Memory B cell (primary cell): ENCODE results near the gene DCDC2B.
"Not testable (repeated sequence)": the region's sequence is repeated elsewhere in the genome, so short reads cannot be mapped to it uniquely, and the experiment has no call there.

Experiments
- ATAC-seq: fragments of 150-1000 bp; cut with Tn5 transposase; 2 replicates; pipeline ENCODE4 v1.10.0; 2021; ENCODE audit warnings: low read depth, mild to moderate bottlenecking, moderate library complexity
- DNase-seq, 2 donors: peaks; one replicate each; pipeline ENCODE4 v3.0.0; 2022; ENCODE audit warnings: low spot score in 2 of 2
- H3K27ac Mint-ChIP-seq: one replicate; pipeline ENCODE4 v1.8.0; 2022; ENCODE audit warnings: mild to moderate bottlenecking, moderate library complexity, mixed read lengths
- H3K27me3 Mint-ChIP-seq: one replicate; pipeline ENCODE4 v1.8.0; 2022; ENCODE audit warnings: mixed read lengths
- H3K36me3 Mint-ChIP-seq: one replicate; pipeline ENCODE4 v1.8.0; 2022; ENCODE audit warnings: mild to moderate bottlenecking, mixed read lengths
- H3K4me1 Mint-ChIP-seq: one replicate; pipeline ENCODE4 v1.8.0; 2022; ENCODE audit warnings: mixed read lengths
- H3K4me3 Mint-ChIP-seq: one replicate; pipeline ENCODE4 v1.8.0; 2022; ENCODE audit warnings: mild to moderate bottlenecking, moderate library complexity, mixed read lengths
- H3K9me3 Mint-ChIP-seq: one replicate; pipeline ENCODE4 v1.8.0; 2022; ENCODE audit warnings: mixed read lengths

DCDC2B gene

GRCh38 chr1:32247983-32248889 lies 39.3 kb downstream of the DCDC2B start:
- no peaks in the 10 kb centered on the region for H3K27me3 Mint-ChIP-seq
- DNase-seq (peak; percentile 59 to 70), ATAC-seq (no peak)
- H3K27ac Mint-ChIP-seq: peak overlapping the region; percentile 97
- no peaks in the 10 kb centered on the region for H3K9me3 Mint-ChIP-seq
- H3K36me3 Mint-ChIP-seq: no peaks in the 10 kb centered on the region
- H3K4me1 Mint-ChIP-seq: peaks cover 54% of the 10 kb centered on the region
- peak overlapping the region; percentile 69 for H3K4me3 Mint-ChIP-seq

DNA sequence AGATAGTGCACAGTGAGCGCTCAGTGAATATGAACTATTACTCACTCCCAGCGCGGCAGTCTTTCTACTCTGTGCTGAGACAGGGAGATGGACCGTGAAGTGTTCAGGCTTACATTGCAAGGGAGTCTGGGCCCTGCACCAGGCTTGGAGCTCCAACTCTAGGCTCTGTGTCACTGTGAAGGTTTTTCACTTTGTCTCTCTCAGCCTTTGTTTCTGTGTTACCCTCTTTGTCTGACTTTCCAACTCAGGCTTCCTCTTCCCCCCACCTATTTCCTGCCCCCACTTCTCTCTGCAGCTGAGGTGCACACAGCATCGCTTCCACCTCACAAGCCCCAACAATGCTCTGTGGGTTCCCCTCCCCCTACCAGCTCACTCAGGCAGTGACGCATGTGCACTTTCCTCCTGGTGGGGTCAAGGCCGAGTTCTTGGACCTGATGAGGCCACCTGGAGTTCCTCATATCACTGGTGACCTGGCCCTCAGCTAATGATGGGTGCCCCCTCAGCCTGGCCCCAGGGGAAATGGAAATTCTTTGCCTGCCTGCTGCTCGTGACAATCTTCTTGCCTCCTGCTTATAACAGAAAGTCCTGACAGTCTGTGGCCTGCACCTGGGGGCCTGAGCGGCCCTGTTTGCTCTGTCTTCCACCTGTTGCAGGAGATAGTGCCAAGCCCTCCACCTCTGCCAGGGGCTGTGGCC lies 41.1 kb downstream of the DCDC2B start:
- peak; percentile 74 to 82 for DNase-seq
- no peaks in the 10 kb centered on the region for H3K9me3 Mint-ChIP-seq
- H3K4me1 Mint-ChIP-seq: peaks cover 61% of the 10 kb centered on the region
- peak; percentile 87 for ATAC-seq
- no peaks in the 10 kb centered on the region for H3K27me3 Mint-ChIP-seq
- peak overlapping the region; percentile 75 for H3K4me3 Mint-ChIP-seq
- no peaks in the 10 kb centered on the region for H3K36me3 Mint-ChIP-seq
- H3K27ac Mint-ChIP-seq: peak overlapping the region; percentile 97

DNA sequence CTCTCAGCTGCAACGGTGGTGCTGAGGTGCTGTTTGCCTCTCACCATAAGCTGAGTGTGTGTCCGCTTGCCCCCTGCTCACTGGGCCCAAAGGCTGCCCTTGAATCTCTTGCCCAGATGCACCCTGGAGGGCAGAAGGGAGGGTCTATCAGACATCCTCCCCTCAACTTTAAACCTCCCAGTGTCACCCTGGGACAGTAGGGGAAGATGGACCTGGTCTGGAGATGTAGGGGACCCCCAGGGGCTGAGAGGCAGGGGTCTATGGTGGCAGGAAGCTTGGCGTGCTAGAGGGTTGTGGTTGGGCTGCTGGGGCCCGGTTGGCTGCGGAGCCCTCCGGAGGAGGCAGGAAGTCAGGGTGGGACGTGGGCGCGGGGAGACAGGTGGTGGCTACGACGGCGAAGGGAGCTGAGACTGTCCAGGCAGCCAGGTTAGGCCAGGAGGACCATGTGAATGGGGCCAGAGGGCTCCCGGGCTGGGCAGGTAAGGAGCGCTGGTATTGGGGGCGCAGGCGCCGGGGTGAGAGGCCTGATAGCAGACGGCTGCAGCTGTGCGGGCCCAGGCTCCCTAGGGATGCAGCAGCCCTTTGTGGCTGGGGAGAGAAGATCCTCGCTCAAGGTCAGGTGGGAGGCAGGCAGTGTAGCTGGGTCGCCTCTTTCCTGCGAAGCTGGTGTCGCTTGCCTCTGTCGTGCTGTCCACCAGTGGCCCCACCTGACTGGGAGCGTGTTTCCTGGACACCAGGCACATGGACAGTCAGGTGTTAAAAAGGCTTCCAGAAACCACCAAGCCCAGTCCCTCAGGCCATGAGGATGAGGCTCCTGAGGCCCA lies 42.2 kb downstream of the DCDC2B start, which contains the start of gene LCK:
LCK (plus strand) TSS at position 373 of the 824 bp plus-strand sequence. CDS start 23,065 bp downstream, outside the sequence.
- Mint-ChIP-seq H3K4me1 (peaks cover 65% of the 10 kb centered on the region), H3K27me3 (no peaks in the 10 kb centered on the region), H3K9me3 (no peaks in the 10 kb centered on the region), H3K36me3 (no peaks in the 10 kb centered on the region), H3K4me3 (peak within 1 kb of the TSS; percentile 75), H3K27ac (peak within 1 kb of the TSS; percentile 97)
- peak; percentile 10 for ATAC-seq
- peak; percentile 31 to 54 for DNase-seq

- Mint-ChIP-seq H3K27ac (peak overlapping the region; percentile 81), H3K9me3 (no peaks in the 10 kb centered on the region), H3K36me3 (no peaks in the 10 kb centered on the region), H3K4me3 (peak overlapping the region; percentile 32), H3K4me1 (peaks cover 34% of the 10 kb centered on the region), H3K27me3 (no peaks in the 10 kb centered on the region)
- ATAC-seq (peak; percentile 54), DNase-seq (no peak)
Observed at GRCh38 chr1:32255072-32256071, 46.5 kb downstream of the DCDC2B start.

GRCh38 chr1:32256473-32257226 lies 47.8 kb downstream of the DCDC2B start:
- DNase-seq: no peak
- Mint-ChIP-seq H3K9me3 (no peaks in the 10 kb centered on the region), H3K4me1 (peaks cover 25% of the 10 kb centered on the region), H3K27ac (peak overlapping the region; percentile 83), H3K4me3 (peak overlapping the region; percentile 60), H3K36me3 (no peaks in the 10 kb centered on the region), H3K27me3 (no peaks in the 10 kb centered on the region)
- no peak for ATAC-seq

DNA sequence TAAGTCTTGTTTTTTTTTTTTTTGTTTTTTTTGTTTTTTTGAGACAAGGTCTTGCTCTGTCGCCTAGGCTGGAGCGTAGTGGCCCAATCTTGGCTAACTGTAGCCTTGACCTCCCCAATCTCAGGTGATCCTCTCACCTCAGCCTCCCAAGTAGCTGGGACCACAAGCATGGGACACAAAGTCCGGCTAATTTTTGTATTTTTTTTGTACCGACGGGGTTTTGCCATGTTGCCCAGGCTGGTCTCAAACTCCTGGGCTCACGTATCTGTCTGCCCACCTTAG lies 48.3 kb downstream of the DCDC2B start:
- DNase-seq (no peak), ATAC-seq (no peak)
- H3K36me3 Mint-ChIP-seq: no peaks in the 10 kb centered on the region
- H3K4me3 Mint-ChIP-seq: no peak overlapping the region
- H3K4me1 Mint-ChIP-seq: peaks cover 20% of the 10 kb centered on the region
- H3K9me3 Mint-ChIP-seq: no peaks in the 10 kb centered on the region
- no peak overlapping the region for H3K27ac Mint-ChIP-seq
- no peaks in the 10 kb centered on the region for H3K27me3 Mint-ChIP-seq

DNA sequence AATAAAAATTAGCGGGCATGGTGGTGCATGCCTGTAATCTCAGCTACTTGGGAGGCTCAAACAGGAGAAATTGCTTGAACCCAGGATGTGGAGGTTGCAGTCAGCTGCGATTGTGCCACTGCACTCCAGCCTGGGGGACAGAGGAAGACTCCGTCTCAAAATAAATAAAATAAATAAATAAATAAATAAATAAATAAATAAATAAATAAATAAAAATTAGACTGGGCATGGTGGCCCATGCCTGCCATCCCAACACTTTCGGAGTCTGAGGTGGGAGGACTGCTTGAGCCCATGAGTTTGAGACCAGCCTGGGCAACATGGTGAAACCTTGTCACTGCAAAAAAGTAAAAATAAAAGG lies 54.3 kb downstream of the DCDC2B start:
- not testable (repeated sequence) for ATAC-seq, H3K4me3 Mint-ChIP-seq, H3K27ac Mint-ChIP-seq, H3K36me3 Mint-ChIP-seq, H3K9me3 Mint-ChIP-seq, H3K27me3 Mint-ChIP-seq, DNase-seq
- peaks cover 24% of the 10 kb centered on the region for H3K4me1 Mint-ChIP-seq

- Mint-ChIP-seq H3K27ac (peak overlapping the region; percentile 35), H3K36me3 (peaks cover 3% of the 10 kb centered on the region), H3K9me3 (no peaks in the 10 kb centered on the region), H3K4me3 (peak overlapping the region; percentile 59), H3K4me1 (peaks cover 24% of the 10 kb centered on the region), H3K27me3 (no peaks in the 10 kb centered on the region)
- ATAC-seq: peak; percentile 91
- DNase-seq: no peak
Observed at GRCh38 chr1:32263744-32264143, 54.9 kb downstream of the DCDC2B start.
